DND-41 (cell line): ENCODE measurements around the gene OCIAD2.

Experiments
- EZH2 ChIP-seq: IDR thresholded peaks from 3 replicates; pipeline ENCODE4 v1.6.1; 2012; ENCODE audit warnings: borderline replicate concordance, low read depth, mild to moderate bottlenecking, moderate library complexity, low read length, inconsistent platforms; ENCODE audit not compliant: severe bottlenecking
- TF ChIP-seq, protein P1 (sequence below): IDR thresholded peaks from 2 replicates; pipeline ENCODE4 v1.5.1; 2012; ENCODE audit warnings: borderline replicate concordance, low read length, moderate library complexity, mild to moderate bottlenecking; ENCODE audit not compliant: poor library complexity, severe bottlenecking; ENCODE audit errors: extremely low read depth

DNA sequence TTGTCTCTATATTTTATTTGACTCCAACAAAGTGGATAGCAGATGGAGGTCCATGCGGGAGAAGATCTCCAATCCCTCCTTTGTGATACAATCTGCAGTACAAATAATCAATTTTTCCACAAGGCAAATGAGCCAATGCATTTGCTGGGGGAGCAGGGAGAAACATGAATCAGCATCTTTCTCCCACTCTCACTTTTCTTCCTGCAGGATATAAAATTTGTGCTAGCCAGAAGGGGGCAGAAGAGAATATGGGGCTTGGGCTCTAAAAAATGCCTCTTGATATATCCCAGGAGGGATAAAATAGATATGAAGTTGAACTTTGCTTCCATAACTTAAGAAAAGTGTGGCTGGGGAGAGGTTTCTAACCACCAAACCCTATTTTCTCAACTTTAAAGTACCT, 41.2 kb upstream of the OCIAD2 start:
- TF ChIP-seq EZH2: no peak
- TF ChIP-seq, protein P1, sequence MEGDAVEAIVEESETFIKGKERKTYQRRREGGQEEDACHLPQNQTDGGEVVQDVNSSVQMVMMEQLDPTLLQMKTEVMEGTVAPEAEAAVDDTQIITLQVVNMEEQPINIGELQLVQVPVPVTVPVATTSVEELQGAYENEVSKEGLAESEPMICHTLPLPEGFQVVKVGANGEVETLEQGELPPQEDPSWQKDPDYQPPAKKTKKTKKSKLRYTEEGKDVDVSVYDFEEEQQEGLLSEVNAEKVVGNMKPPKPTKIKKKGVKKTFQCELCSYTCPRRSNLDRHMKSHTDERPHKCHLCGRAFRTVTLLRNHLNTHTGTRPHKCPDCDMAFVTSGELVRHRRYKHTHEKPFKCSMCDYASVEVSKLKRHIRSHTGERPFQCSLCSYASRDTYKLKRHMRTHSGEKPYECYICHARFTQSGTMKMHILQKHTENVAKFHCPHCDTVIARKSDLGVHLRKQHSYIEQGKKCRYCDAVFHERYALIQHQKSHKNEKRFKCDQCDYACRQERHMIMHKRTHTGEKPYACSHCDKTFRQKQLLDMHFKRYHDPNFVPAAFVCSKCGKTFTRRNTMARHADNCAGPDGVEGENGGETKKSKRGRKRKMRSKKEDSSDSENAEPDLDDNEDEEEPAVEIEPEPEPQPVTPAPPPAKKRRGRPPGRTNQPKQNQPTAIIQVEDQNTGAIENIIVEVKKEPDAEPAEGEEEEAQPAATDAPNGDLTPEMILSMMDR: peak; percentile 19
